GM12874 (cell line): ENCODE data around the gene GABPB2.

Experiments used
- CTCF ChIP-seq: IDR thresholded peaks from 2 replicates; pipeline ENCODE4 v1.5.1; 2011; ENCODE audit warnings: low read depth, mild to moderate bottlenecking, control low read depth, low read length, moderate library complexity; ENCODE audit not compliant: insufficient read depth

GABPB2 gene

DNA sequence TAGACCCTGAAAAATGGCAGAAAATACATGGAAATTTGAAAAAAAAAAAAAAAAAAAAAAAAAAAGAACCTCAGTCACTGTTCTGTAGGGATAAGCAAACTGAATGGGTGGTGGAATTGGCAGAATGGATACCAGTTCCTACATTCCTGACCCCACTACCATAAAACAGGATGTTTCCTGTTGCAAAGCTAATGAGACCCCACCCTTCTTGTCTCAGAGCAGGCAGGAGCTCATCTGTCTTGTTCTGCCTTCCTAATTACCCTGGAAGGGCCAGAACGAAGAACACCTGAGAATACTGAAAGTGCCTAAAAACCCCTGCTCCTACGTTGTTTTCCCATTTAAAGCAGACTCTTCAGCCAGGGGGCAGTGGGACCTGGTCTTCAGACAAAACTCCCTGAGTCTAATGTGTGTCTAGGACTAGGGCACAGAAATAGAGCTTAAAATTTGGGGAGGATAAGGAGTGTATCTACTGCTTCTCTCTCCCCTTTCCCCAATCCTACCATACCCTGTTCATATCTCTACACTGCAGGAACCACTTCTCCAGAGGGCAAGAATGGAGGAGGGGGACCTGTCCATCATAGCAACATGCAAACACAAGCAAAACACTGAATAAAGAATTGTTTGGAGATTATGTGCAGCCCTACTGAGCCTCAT lies 19.1 kb upstream of the GABPB2 start:
- no peak for TF ChIP-seq CTCF

DNA sequence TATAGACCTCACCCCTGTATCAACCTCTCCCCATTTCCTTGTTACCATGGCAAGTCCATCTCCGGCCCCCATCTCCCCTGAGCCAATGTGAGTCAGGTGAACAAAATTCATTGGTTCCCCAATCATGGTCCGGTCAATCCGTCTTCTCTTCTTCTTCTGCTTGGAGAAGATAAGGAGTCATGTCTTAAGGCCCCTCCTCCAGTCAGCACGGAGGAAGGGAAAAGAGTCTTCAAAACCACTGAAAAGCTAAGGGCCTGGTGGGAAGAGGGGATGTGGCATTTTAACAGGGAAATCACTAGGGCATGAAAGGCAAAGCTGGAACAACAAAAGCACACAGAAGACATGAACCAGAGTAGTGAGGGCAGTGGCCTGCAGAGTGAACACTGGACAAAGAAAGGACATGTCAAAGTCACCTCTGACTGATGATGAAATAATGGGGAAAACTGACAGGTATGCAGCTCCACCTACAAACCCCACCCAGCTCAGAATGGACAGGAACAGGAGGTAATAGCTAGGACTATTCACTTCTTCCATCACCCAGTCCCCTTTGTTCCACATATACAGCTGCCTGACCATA lies 15.5 kb upstream of the GABPB2 start:
- no peak for TF ChIP-seq CTCF

DNA sequence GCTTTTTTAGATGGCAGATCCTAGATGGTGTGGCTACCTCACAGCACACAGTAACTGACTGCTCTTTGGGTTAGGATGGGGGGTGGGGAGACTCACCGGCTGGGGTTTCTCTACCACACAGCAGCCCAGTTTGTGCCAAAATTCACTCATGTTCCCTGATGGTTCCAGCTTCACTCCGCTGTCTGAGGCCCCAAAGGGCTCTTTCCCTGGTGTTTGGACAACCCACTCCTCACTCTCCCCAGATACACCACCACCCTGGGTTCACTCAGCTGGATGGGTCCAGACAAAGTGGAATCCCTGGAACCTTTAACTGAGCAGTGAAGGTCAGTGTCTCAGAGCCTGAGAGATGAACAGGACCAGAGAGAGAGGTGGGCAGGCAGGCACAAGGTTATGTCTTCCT lies 15.0 kb upstream of the GABPB2 start:
- no peak for TF ChIP-seq CTCF

DNA sequence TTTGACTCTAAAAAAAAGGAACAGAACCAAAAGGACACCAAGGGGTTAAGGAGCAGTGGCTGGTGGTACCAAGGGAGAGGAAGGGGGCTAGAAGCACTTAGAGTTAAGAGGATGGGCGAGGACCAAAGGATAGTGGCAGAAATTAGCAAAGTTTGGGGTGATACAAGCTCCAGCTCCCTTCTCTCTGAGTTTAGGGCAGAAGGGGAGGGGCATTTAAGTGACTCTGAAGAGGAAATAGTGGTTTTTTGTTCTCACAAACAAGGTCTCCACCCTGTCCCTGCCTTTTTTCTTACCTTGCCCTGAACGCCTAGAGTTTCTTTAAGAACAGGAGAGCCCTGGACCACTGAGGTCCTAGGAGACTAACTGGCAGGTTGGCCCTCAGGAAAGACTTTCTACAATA lies 14.4 kb upstream of the GABPB2 start:
- no peak for TF ChIP-seq CTCF

DNA sequence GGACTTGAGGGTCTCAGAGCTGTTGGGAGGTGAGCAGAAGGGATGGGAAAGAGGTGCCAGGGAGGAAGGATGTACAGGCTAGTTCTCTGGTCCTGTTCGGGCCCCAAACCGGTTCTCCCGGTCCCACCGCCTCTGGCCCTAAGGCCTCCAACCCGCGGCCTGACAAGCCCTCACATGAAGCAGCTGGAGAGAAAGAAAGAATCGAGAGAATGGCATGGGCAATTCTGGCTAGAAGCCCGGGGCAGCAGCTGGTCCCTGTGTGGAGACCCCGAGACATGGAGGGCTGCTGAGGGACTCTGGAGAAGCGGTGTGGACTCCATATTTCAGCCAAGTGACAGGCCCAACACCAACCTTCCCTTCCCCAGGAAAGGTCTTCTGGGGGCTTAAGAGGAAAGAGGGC lies 11.9 kb upstream of the GABPB2 start:
- no peak for TF ChIP-seq CTCF

DNA sequence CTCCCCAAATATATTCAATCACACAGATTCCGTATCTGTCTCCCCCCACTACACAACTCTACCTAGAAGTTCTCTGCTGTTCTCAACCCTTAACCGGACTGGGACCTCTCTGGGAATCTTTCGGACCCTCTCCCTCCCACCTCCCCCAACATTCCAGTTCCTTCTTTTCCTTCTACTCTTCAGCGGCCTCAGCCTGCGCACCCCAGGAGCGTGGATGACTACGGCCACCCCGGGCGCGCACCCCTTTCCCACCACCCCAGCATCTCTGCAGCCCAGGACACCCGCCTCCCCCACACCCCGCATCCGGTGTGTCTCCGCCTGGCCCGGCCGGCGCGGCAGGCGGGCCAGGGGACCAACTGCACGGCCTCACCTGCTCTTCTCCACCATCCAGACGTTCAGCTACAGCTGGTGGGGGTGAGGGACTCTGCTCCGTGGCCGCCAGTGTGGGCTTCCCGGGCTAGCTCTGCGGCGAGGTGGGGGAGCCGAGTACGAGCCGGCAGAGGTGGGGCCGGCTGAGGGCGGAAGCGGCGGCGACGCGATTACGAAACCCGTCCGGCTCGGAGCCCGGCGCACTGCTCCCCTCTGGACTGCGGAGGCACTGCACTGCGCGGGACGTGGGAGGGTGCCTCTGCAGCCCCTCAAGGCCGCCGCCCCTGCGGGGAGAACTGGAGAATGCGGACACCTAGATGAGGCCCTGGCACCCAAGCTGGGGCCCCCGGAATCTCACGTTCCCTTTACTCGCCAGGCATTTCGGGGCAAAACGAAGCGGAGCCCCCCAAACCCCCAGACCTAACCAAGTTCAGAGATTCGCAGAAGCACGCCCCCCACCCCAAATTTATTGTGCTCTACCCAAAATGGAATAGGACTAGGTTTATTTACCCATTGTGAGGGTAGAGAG lies 11.2 kb upstream of the GABPB2 start, which contains the start of gene CDC42SE1:
Gene CDC42SE1, minus strand, starts transcription at position 514 of the 898 bp plus-strand sequence. CDS start 3,892 bp downstream, outside the sequence.
- peak; percentile 93 for TF ChIP-seq CTCF

GRCh38 chr1:151060007-151060656 lies 10.4 kb upstream of the GABPB2 start, which contains the start of gene MLLT11:
MLLT11 (plus strand) TSS chr1:151060397; CDS start chr1:151067225, 6,828 bp downstream.
- no peak for TF ChIP-seq CTCF
